ENCODE measurements around the gene CHST11.
A peak's percentile ranks its signal among the peaks of the same experiment; 100 is the strongest.

CHST11 gene
- total RNA-seq = 94.5 to 132 (median 108) reads per million in 9 experiments

DNA sequence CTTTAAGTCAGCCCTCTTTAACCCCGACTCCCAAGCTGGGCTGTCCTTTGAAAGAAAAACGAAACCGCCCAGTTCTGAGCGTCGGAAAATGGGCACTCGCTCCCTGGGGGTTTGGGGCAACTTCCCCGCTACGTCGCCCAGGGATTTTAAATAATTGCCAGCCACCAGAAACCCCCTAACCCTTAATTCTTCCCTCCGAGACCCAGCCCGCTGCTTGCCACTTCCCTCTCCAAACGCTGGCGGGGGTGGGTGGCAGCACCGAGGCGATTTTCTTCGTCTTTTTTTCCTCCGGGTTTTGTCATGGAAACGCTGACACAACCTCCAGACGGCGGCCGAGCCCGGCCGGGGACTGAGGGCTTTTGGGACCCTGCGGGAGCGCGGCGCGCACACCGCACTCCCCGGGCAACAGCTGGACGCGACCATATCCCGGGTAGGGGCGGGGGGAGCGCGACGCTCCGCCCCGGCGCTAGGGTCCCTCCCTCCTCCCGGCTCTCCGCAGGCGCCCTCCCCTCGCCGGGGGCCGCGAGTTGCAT, at the start of gene CHST11:
Gene CHST11, plus strand, starts transcription at position 532 of the 533 bp plus-strand sequence.
- Mint-ChIP-seq H3K27ac (peak within 1 kb of the TSS; percentile 91 to 97), H3K36me3 (ENCODE audit: insufficient read depth) (peaks cover 32% of the 10 kb centered on the region), H3K4me3 (peak within 1 kb of the TSS; percentile 93 to 100), H3K27me3 (no peaks in the 10 kb centered on the region), H3K9me3 (no peaks in the 10 kb centered on the region), H3K4me1 (ENCODE audit: low read depth in 2 of 2) (peaks cover 27 to 28% of the 10 kb centered on the region in 2 donors)
- DNase-seq (peak; percentile 57 to 67 (median 60)), ATAC-seq (replicated peaks) (peak; percentile 67)

DNA sequence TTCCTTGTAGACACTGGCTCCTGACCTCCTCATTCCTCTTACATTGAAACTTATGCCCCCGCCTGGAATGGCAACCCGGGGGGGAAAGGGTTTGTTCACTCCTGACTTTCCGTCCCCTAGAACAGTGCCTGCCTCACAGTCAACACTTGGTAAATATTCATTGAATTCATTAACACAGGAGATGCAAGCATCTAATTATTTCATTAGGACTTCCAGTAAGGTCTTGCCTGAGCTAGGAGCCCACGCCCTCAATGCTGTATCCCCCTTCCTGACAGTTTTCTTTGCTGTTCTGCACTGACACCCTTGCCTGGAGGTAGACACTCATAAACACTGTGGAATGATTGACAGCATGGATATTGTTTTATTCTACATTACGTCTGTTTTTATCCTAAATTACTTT, 49.3 kb upstream of the CHST11 start:
- Mint-ChIP-seq H3K4me1 (ENCODE audit: low read depth in 2 of 2) (peaks cover 6 to 8% of the 10 kb centered on the region in 2 donors), H3K9me3 (no peaks in the 10 kb centered on the region), H3K27me3 (peaks cover 23 to 24% of the 10 kb centered on the region in 2 donors), H3K27ac (no peak overlapping the region), H3K36me3 (ENCODE audit: insufficient read depth) (peaks cover 3% of the 10 kb centered on the region), H3K4me3 (no peak overlapping the region)
- ATAC-seq (replicated peaks) (no peak), DNase-seq (no peak)

DNA sequence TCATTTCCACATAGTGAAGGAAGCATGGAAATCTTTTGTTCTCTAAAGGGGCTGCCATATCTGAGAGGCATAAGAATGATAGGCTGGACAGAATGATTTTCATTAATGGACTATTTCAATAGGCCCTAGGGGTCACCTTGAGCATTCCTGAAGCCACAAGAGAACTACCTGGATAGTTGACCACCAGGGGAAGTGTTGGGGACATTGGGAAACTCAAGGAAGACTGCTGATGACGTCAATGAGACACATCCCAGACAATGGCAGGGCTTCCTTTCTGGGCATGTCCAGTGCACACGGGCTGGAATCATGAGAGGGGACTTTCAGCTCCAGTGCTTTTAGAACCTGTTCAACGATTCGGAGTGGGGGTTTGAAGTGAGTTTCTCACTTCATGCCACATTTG, 48.8 kb upstream of the CHST11 start:
- no peak for DNase-seq
- Mint-ChIP-seq H3K4me1 (ENCODE audit: low read depth in 2 of 2) (peaks cover 3 to 5% of the 10 kb centered on the region in 2 donors), H3K27me3 (peaks cover 24 to 26% of the 10 kb centered on the region in 2 donors), H3K27ac (no peak overlapping the region), H3K36me3 (ENCODE audit: insufficient read depth) (peaks cover 3% of the 10 kb centered on the region), H3K9me3 (no peaks in the 10 kb centered on the region), H3K4me3 (no peak overlapping the region)
- ATAC-seq (replicated peaks) = no peak

DNA sequence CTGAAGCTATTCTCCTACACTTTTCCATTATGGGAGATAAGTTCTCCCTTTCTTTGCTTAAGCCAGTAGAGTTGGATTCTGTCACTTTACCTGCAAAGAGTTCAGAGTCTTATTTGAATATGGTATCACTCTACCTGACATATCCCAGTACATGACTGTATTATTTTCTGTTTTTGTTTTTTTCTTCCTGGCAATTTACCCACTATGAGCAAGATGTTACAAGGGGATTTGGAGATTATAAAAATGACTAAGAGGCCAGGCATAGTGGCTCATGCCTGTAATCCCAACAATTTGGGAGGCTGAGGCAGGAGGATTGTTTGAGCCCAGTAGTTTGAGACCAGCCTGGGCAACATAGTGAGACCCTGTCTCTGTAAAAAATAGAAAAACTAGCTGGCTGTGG, 46.4 kb upstream of the CHST11 start:
- Mint-ChIP-seq H3K9me3 (no peaks in the 10 kb centered on the region), H3K36me3 (ENCODE audit: insufficient read depth) (peaks cover 3% of the 10 kb centered on the region), H3K4me1 (ENCODE audit: low read depth in 2 of 2) (peaks cover 3 to 4% of the 10 kb centered on the region in 2 donors), H3K4me3 (no peak overlapping the region), H3K27me3 (peaks cover 24 to 26% of the 10 kb centered on the region in 2 donors), H3K27ac (no peak overlapping the region)
- ATAC-seq (replicated peaks) (no peak), DNase-seq (no peak)

GRCh38 chr12:104410786-104411185, 46.0 kb upstream of the CHST11 start:
- Mint-ChIP-seq H3K4me3 (no peak overlapping the region), H3K27me3 (peaks cover 24 to 26% of the 10 kb centered on the region in 2 donors), H3K27ac (no peak overlapping the region), H3K9me3 (no peaks in the 10 kb centered on the region), H3K36me3 (ENCODE audit: insufficient read depth) (peaks cover 3% of the 10 kb centered on the region), H3K4me1 (ENCODE audit: low read depth in 2 of 2) (peaks cover 3 to 4% of the 10 kb centered on the region in 2 donors)
- ATAC-seq (replicated peaks) (no peak), DNase-seq (no peak)

DNA sequence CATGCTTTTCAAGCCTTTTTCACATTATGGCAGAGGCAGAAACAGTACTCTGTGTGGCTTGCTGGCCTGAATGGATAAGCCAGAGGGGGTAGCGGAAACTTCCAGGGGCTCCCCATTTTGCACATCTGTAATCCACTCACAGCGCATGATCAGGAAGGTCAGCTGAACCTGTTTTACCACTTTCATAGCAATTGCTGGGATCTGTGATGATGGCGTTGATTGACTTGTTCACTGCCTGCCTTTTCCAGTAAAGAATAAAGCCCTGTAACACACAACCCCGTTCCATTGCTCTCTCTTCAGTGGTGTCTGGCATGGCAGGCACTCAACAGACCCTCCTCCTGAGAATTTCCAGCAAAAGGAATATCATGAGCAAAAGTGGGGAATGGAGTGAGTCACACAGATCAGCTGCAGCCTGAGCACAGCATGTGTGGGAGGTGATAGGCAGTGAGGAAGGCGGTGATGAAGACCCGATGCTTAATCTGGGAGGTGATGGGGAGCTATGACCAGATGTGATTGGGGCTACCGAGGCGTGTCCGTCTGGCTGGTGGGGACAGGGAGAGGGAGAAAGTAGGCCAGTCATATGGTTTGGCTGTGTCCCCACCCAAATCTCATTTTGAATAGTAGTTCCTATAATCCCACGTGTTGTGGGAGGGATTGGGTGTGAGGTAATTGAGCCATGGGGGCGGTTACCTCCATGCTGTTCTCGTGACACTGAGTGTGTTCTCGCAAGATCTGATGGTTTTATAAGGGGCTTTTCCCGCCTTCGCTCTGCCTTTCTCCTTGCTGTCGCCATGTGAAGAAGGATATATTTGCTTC, 44.7 kb upstream of the CHST11 start:
- ATAC-seq (replicated peaks) (no peak), DNase-seq (no peak)
- Mint-ChIP-seq H3K9me3 (no peaks in the 10 kb centered on the region), H3K36me3 (ENCODE audit: insufficient read depth) (peaks cover 3% of the 10 kb centered on the region), H3K4me1 (ENCODE audit: low read depth in 2 of 2) (peaks cover 3 to 4% of the 10 kb centered on the region in 2 donors), H3K27ac (peak overlapping the region in 1 of 2 donors; percentile 34), H3K27me3 (peaks cover 24 to 26% of the 10 kb centered on the region in 2 donors), H3K4me3 (no peak overlapping the region)

DNA sequence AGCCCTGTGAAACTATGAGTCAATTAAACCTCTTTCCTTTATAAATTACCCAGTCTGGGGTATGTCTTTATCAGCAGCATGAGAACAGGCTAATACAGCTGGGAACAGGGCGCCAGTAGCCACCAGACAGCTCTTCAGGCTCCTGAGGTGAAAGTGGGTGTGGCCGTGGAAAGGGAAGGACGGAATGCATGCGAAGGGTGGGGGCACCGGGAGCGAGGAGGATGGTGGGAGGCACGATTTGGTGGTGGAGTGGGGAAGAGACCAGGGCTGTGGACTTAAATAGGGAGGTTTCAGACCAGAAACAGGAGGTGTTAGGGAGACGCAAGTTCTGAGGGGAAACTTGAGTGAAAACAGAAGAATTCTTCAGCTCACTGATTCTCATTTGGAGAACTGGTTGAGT, 44.1 kb upstream of the CHST11 start:
- H3K27me3 Mint-ChIP-seq = peaks cover 18 to 26% of the 10 kb centered on the region in 2 donors
- peaks cover 3 to 4% of the 10 kb centered on the region in 2 donors for H3K4me1 Mint-ChIP-seq (ENCODE audit: low read depth in 2 of 2)
- no peak overlapping the region for H3K4me3 Mint-ChIP-seq
- no peak overlapping the region for H3K27ac Mint-ChIP-seq
- H3K9me3 Mint-ChIP-seq = no peaks in the 10 kb centered on the region
- peaks cover 3% of the 10 kb centered on the region for H3K36me3 Mint-ChIP-seq (ENCODE audit: insufficient read depth)
- no peak for DNase-seq
- no peak for ATAC-seq (replicated peaks)

DNA sequence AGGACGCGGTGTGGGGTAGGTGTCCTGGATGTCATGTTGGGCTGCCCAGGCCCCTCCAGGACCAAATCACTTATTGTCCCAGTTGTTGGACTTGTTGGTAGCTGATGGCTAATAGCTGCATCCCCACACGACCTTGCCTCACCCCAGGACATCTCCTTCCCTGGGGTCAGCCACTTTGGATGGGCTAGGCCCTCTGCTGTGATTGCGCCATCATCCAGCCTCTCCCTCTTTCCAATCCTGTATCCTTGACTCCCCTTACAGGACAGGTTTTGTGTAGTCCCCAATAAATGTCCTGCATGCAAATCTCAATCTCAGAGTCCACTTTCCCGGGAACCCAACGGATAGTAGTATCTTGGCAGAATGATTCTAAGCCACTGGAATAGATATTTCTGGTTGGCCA, 43.4 kb upstream of the CHST11 start:
- Mint-ChIP-seq H3K27ac (no peak overlapping the region), H3K36me3 (ENCODE audit: insufficient read depth) (peaks cover 3% of the 10 kb centered on the region), H3K4me3 (no peak overlapping the region), H3K27me3 (peaks cover 11 to 20% of the 10 kb centered on the region in 2 donors), H3K4me1 (ENCODE audit: low read depth in 2 of 2) (peaks cover 3 to 4% of the 10 kb centered on the region in 2 donors), H3K9me3 (no peaks in the 10 kb centered on the region)
- ATAC-seq (replicated peaks) = no peak
- no peak for DNase-seq

GRCh38 chr12:104414581-104415341, 42.0 kb upstream of the CHST11 start:
- Mint-ChIP-seq H3K27me3 (peaks cover 7 to 16% of the 10 kb centered on the region in 2 donors), H3K4me1 (ENCODE audit: low read depth in 2 of 2) (peaks cover 3 to 4% of the 10 kb centered on the region in 2 donors), H3K27ac (no peak overlapping the region), H3K36me3 (ENCODE audit: insufficient read depth) (no peaks in the 10 kb centered on the region), H3K4me3 (no peak overlapping the region), H3K9me3 (no peaks in the 10 kb centered on the region)
- ATAC-seq (replicated peaks) = no peak
- DNase-seq = no peak

DNA sequence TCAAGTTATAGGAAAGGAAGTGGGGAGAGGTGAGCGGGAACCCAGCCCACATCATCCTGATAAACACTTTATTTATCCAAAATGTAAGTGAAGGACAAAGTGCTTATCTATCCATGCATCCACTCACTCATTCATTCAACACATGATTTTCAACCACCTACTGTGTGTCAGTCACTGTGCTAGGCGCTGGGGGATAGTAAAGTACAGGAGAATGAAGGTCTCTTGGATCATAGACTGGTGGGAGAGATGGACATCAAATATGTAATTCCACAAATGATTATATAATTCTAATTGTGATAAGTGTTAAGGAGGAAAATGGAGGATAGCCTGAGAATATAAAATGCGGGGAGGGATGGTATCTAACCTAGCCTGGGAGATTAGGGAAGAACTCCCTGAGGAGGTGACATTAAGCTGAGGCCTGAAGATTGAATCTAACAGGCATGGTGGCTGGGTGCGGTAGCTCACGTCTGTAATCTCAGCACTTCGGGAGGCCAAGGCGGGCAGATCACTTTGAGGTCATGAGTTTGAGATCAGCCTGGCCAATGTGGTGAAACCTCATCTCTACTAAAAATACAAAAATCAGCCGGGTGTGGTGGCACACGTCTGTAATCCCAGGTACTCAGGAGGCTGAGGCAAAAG, 41.3 kb upstream of the CHST11 start:
- H3K27ac Mint-ChIP-seq = no peak overlapping the region
- ATAC-seq (replicated peaks) (no peak), DNase-seq (no peak)
- no peak overlapping the region for H3K4me3 Mint-ChIP-seq
- peaks cover 7 to 16% of the 10 kb centered on the region in 2 donors for H3K27me3 Mint-ChIP-seq
- H3K36me3 Mint-ChIP-seq (ENCODE audit: insufficient read depth) = no peaks in the 10 kb centered on the region
- no peaks in the 10 kb centered on the region for H3K9me3 Mint-ChIP-seq
- H3K4me1 Mint-ChIP-seq (ENCODE audit: low read depth in 2 of 2) = peaks cover 3 to 4% of the 10 kb centered on the region in 2 donors

- H3K4me3 Mint-ChIP-seq = no peak overlapping the region
- peaks cover 6 to 7% of the 10 kb centered on the region in 2 donors for H3K4me1 Mint-ChIP-seq (ENCODE audit: low read depth in 2 of 2)
- no peaks in the 10 kb centered on the region for H3K36me3 Mint-ChIP-seq (ENCODE audit: insufficient read depth)
- DNase-seq = no peak
- no peaks in the 10 kb centered on the region for H3K9me3 Mint-ChIP-seq
- no peak for ATAC-seq (replicated peaks)
- H3K27me3 Mint-ChIP-seq = peaks cover 7 to 16% of the 10 kb centered on the region in 2 donors
- no peak overlapping the region for H3K27ac Mint-ChIP-seq
Observed at GRCh38 chr12:104416136-104416535, 40.6 kb upstream of the CHST11 start.

GRCh38 chr12:104416585-104416984, 40.2 kb upstream of the CHST11 start:
- Mint-ChIP-seq H3K4me1 (ENCODE audit: low read depth in 2 of 2) (peaks cover 8 to 9% of the 10 kb centered on the region in 2 donors), H3K27me3 (peaks cover 6 to 12% of the 10 kb centered on the region in 2 donors), H3K27ac (no peak overlapping the region), H3K9me3 (no peaks in the 10 kb centered on the region), H3K4me3 (no peak overlapping the region), H3K36me3 (ENCODE audit: insufficient read depth) (no peaks in the 10 kb centered on the region)
- DNase-seq = no peak
- ATAC-seq (replicated peaks) = no peak

GRCh38 chr12:104419717-104420116, 37.0 kb upstream of the CHST11 start:
- peaks cover 5 to 7% of the 10 kb centered on the region in 2 donors for H3K4me1 Mint-ChIP-seq (ENCODE audit: low read depth in 2 of 2)
- H3K36me3 Mint-ChIP-seq (ENCODE audit: insufficient read depth) = no peaks in the 10 kb centered on the region
- H3K27me3 Mint-ChIP-seq = no peaks in the 10 kb centered on the region
- H3K9me3 Mint-ChIP-seq = no peaks in the 10 kb centered on the region
- peak overlapping the region in 1 of 2 donors; percentile 52 for H3K27ac Mint-ChIP-seq
- DNase-seq (no peak), ATAC-seq (replicated peaks) (no peak)
- no peak overlapping the region for H3K4me3 Mint-ChIP-seq

Measured in effector memory CD8-positive, alpha-beta T cell (primary cell).